Measurements from ENCODE around the gene NLE1. TPM values are rescaled to one million over a fixed set of nuclear protein-coding genes. Genes with fewer than 3 reads are reported as not detected.

The NLE1 gene
- total RNA-seq, 1 donor = 15.6 TPM

GRCh38 chr17:35167046-35167445, 24.9 kb upstream of the NLE1 start:
- Histone ChIP-seq H3K79me2 (ENCODE audit: insufficient read depth, low read length) (no peaks in the 10 kb centered on the region), H3K4me1 (ENCODE audit: insufficient read depth, low read length) (peaks cover 6% of the 10 kb centered on the region), H4K20me1 (ENCODE audit: insufficient read depth, low read length) (no peaks in the 10 kb centered on the region), H2AFZ (ENCODE audit: low read length) (no peak overlapping the region), H3K9me3 (ENCODE audit: low read depth, low read length) (no peaks in the 10 kb centered on the region), H3K4me3 (ENCODE audit: insufficient read depth, low read length) (no peak overlapping the region), H3K27me3 (ENCODE audit: insufficient read depth, low read length) (peaks cover 4% of the 10 kb centered on the region), H3K36me3 (ENCODE audit: insufficient read depth, low read length) (no peaks in the 10 kb centered on the region), H3K4me2 (ENCODE audit: insufficient read depth, low read length) (no peak overlapping the region), H3K27ac (ENCODE audit: low read depth, low read length) (no peak overlapping the region)
- TF ChIP-seq CTCF (IDR thresholded peaks at IDR 0.05; ENCODE audit: extremely low read depth, low read depth, low read length) = no peak
- DNase-seq (ENCODE audit: insufficient read length, low spot score, missing footprints) = no peak

GRCh38 chr17:35166526-35166925, 24.4 kb upstream of the NLE1 start:
- Histone ChIP-seq H3K4me2 (ENCODE audit: insufficient read depth, low read length) (no peak overlapping the region), H3K27me3 (ENCODE audit: insufficient read depth, low read length) (peaks cover 4% of the 10 kb centered on the region), H3K27ac (ENCODE audit: low read depth, low read length) (no peak overlapping the region), H3K4me3 (ENCODE audit: insufficient read depth, low read length) (no peak overlapping the region), H3K4me1 (ENCODE audit: insufficient read depth, low read length) (peaks cover under 1% of the 10 kb centered on the region), H3K9me3 (ENCODE audit: low read depth, low read length) (no peaks in the 10 kb centered on the region), H2AFZ (ENCODE audit: low read length) (no peak overlapping the region), H4K20me1 (ENCODE audit: insufficient read depth, low read length) (no peaks in the 10 kb centered on the region), H3K36me3 (ENCODE audit: insufficient read depth, low read length) (no peaks in the 10 kb centered on the region), H3K79me2 (ENCODE audit: insufficient read depth, low read length) (no peaks in the 10 kb centered on the region)
- no peak for DNase-seq (ENCODE audit: insufficient read length, low spot score, missing footprints)
- no peak for TF ChIP-seq CTCF (IDR thresholded peaks at IDR 0.05; ENCODE audit: extremely low read depth, low read depth, low read length)

- Histone ChIP-seq H3K79me2 (ENCODE audit: insufficient read depth, low read length) (no peaks in the 10 kb centered on the region), H3K9me3 (ENCODE audit: low read depth, low read length) (no peaks in the 10 kb centered on the region), H3K4me1 (ENCODE audit: insufficient read depth, low read length) (no peaks in the 10 kb centered on the region), H3K27ac (ENCODE audit: low read depth, low read length) (no peak overlapping the region), H3K36me3 (ENCODE audit: insufficient read depth, low read length) (no peaks in the 10 kb centered on the region), H3K4me3 (ENCODE audit: insufficient read depth, low read length) (no peak overlapping the region), H4K20me1 (ENCODE audit: insufficient read depth, low read length) (no peaks in the 10 kb centered on the region), H3K4me2 (ENCODE audit: insufficient read depth, low read length) (no peak overlapping the region), H2AFZ (ENCODE audit: low read length) (no peak overlapping the region), H3K27me3 (ENCODE audit: insufficient read depth, low read length) (peaks cover 13% of the 10 kb centered on the region)
- no peak for DNase-seq (ENCODE audit: insufficient read length, low spot score, missing footprints)
- TF ChIP-seq CTCF (IDR thresholded peaks at IDR 0.05; ENCODE audit: extremely low read depth, low read depth, low read length) = no peak
These were observed 22.6 kb upstream of the NLE1 start for GRCh38 chr17:35164716-35165115.

- no peak for TF ChIP-seq CTCF (IDR thresholded peaks at IDR 0.05; ENCODE audit: extremely low read depth, low read depth, low read length)
- H3K4me2 ChIP-seq (ENCODE audit: insufficient read depth, low read length) = no peak overlapping the region
- H3K27me3 ChIP-seq (ENCODE audit: insufficient read depth, low read length) = peaks cover 13% of the 10 kb centered on the region
- H3K4me3 ChIP-seq (ENCODE audit: insufficient read depth, low read length) = no peak overlapping the region
- H4K20me1 ChIP-seq (ENCODE audit: insufficient read depth, low read length) = no peaks in the 10 kb centered on the region
- no peaks in the 10 kb centered on the region for H3K79me2 ChIP-seq (ENCODE audit: insufficient read depth, low read length)
- H2AFZ ChIP-seq (ENCODE audit: low read length) = no peak overlapping the region
- H3K4me1 ChIP-seq (ENCODE audit: insufficient read depth, low read length) = no peaks in the 10 kb centered on the region
- H3K36me3 ChIP-seq (ENCODE audit: insufficient read depth, low read length) = no peaks in the 10 kb centered on the region
- no peaks in the 10 kb centered on the region for H3K9me3 ChIP-seq (ENCODE audit: low read depth, low read length)
- H3K27ac ChIP-seq (ENCODE audit: low read depth, low read length) = no peak overlapping the region
- DNase-seq (ENCODE audit: insufficient read length, low spot score, missing footprints) = no peak
These were observed 21.8 kb upstream of the NLE1 start for GRCh38 chr17:35163886-35164285.
